Fibroblast of skin of scalp (primary cell): ENCODE results near the gene FRMD4A.
A peak's percentile ranks its signal among the peaks of the same experiment; 100 is the strongest.
"Not testable (repeated sequence)": the region's sequence is repeated elsewhere in the genome, so short reads cannot be mapped to it uniquely, and the experiment has no call there.

ENCODE experiments used
- DNase-seq: peaks from one replicate; pipeline ENCODE4 v3.0.0-alpha.2; 2013

Gene FRMD4A

DNA sequence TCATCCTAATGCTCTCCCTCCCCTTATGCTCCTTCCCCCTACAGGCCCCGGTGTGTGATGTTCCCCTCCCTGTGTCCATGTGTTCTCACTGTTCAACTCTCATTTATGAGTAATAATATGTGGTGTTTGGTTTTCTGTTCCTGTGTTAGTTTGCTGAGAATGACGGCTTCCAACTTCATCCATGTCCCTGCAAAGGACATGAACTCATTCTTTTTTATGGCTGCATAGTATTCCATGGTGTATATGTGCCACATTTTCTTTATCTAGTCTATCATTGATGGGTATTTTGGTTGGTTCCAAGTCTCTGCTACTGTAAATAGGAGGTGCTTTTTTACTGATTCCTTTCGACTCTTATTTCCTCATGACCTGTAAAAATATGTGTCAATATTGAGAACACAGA is 92.1 kb downstream of the FRMD4A start:
- DNase-seq, result not testable (repeated sequence)

DNA sequence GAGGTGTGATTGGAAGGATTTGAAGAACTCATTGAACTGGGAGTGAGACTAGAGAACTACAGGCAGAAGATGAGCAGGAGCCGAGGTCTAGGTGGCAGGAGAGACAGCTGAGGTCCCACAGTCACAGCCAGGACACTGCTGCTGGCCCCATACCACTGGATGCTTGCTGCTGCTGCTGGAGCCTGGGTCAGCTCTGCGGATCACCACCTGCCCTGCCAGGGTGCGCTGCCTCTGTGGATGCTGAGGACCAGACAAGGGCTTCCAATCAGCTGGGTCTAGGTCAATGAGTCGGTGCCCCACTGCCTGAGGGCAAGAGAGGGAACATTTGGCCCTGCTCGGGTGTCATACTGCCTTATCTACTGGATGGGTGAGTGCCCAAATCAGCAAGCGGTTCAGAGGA is 94.4 kb downstream of the FRMD4A start:
- DNase-seq, result no peak

GRCh38 chr10:14235566-14236195 is 95.0 kb downstream of the FRMD4A start:
- no peak for DNase-seq

GRCh38 chr10:14233566-14233965 is 97.2 kb downstream of the FRMD4A start:
- DNase-seq, result no peak

GRCh38 chr10:14228798-14229197 is 101.9 kb downstream of the FRMD4A start:
- DNase-seq, result not testable (repeated sequence)

DNA sequence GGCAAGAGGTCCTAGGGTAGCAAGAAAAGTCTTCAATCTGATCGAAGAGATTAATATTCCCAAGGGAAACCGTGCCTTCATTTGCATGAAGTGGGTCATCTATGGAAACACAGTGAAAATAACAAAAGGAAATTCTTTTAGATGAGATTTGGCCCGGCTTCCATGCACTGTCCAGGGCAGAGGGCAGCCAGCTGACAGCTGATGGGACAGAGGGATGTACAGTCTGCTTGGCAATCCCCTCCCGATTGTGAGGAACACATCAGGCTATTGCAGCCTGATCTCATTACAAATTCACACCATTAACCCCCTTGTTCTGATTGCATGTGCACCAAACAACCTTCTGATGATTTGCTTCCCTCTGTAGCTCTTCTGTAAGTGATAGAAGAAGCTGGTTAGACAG is 105.3 kb downstream of the FRMD4A start:
- DNase-seq, result no peak

GRCh38 chr10:14220026-14220425 is 110.7 kb downstream of the FRMD4A start:
- DNase-seq, result no peak

DNA sequence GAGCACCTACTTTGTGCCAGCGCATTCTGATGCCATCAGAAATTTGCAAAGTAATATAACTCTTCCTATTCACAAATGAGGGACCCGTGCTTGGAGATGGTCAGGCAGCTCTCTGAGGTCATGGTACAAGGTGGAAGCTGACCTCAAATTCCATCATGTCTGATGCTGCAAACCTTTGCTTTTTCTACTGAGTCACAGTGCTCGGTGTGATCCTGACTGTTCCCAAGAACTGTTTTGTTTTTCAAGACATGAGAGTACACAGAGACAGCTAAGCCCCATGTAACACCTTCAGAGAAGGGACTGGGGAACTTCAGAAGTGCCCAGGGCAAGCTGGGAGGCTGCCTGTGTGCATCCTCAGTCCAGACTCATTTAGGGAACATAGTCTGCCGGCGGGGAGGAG is 111.3 kb downstream of the FRMD4A start:
- no peak for DNase-seq

- no peak for DNase-seq
Measured at GRCh38 chr10:14215641-14216040, 115.1 kb downstream of the FRMD4A start.

DNA sequence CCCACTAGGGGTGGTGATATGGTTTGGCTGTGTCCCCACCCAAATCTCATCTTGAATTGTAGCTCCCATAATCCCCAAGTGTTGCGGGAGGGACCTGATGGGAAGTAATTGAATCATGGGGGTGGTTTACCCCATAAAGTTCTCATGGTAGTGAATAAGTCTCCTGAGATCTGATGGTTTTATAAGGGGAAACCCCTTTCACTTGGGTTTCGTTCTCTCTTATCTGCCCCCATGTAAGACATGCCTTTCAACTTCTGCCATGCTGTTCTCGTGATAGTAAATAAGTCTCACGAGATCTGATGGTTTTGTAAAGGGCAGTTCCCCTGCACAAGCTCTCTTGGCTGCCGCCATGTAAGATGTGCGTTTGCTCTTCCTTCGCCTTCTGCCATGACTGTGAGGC is 117.0 kb downstream of the FRMD4A start:
- DNase-seq, result not testable (repeated sequence)

- no peak for DNase-seq
Measured at GRCh38 chr10:14211610-14212009, 119.1 kb downstream of the FRMD4A start.

GRCh38 chr10:14208231-14208630 is 122.5 kb downstream of the FRMD4A start:
- no peak for DNase-seq

- DNase-seq, result no peak
Measured at GRCh38 chr10:14205233-14205632, 125.5 kb downstream of the FRMD4A start.

GRCh38 chr10:14200698-14201544 is 129.8 kb downstream of the FRMD4A start:
- peak; percentile 9 for DNase-seq

DNA sequence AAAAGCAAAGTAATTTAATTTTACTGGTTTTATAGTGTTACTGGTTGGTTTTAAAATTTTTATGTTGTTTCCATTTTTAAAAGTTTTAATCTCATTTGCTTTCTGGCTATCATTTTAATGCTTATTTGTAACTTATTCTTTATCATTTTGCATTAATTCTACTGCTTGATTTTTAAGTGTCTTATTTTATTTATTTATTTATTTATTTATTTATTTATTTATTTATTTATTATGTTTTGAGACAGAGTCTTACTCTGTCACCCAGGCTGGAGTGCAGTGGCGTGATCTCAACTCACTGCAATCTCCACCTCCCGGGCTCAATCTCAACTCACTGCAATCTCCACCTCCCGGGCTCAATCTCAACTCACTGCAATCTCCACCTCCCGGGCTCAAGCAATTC is 131.6 kb downstream of the FRMD4A start:
- not testable (repeated sequence) for DNase-seq

DNA sequence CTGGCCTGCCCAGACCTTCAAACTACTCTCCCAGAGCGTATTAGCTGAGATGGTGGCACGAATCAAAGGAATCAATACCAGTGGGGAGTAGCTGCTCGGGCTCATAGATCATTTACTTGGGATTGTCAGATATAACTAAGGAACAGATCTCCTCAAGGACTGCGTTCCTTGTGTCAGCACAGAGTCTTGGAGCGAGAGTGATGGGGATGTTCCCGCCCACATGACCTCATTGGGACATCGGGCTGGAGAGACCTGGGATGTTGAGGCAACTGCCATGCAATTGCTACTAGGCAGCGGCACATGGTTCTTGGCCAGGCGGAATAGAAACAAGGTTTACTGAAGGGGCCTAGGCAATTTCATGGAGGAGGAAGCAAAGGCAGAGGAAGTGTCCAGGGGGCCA is 132.6 kb downstream of the FRMD4A start:
- DNase-seq, result no peak

DNA sequence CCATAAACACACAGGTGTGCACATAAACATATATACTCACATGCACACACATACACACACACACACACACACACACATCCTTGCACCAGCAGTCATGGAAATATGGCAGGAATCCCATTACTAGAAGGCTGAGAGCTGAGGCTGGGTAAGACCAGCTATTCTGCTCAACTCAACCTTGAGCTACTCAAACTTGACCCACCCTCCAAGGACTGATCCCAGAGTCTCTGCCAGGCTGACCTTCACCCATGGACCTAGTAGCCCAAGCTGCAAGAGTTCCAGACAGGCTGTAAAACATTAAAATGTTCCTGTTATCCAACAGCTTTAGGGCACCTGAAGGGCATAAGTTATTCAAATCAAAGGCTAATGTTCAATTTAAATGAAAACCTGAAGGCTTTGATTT is 134.6 kb downstream of the FRMD4A start:
- no peak for DNase-seq

- DNase-seq, result no peak
Measured at GRCh38 chr10:14195433-14195832, 135.3 kb downstream of the FRMD4A start.

GRCh38 chr10:14192746-14193145 is 138.0 kb downstream of the FRMD4A start:
- no peak for DNase-seq

DNA sequence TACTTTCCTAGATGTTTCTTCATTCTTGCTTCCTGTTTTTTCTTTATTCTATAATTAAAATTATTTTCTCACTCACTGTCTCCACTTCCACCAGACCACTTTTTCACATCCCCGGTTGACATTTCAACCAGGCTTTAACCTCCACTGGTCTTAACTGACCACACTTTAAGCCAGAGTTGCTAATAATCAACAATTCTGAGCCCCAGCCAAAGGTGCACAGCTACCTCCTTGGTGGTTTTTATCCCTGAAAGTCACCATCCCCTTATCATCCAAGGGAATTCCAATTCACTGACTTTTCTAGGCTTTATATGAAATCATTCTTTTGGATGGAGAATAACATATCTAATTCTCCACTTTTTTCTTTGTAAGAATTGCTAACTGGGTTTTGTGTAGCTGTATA is 138.9 kb downstream of the FRMD4A start:
- no peak for DNase-seq

DNA sequence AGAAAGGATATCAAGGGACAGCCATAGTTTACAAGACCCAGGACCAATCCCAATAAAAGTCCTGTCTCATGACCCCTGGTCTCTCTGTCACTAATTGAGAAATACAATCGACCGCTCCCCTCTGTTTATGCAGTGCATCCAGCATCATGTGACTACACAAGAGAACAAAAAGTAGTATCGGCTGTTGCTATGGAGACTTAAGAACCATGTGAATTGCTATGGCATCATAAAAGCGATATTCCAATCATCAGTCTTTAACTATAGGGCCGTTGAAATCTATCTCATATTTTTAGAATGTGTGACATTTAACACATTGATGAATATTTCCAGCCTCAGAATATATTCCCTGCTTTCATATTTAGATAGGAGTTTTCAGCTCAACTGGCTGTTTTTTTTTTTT is 139.3 kb downstream of the FRMD4A start:
- DNase-seq, result no peak

DNA sequence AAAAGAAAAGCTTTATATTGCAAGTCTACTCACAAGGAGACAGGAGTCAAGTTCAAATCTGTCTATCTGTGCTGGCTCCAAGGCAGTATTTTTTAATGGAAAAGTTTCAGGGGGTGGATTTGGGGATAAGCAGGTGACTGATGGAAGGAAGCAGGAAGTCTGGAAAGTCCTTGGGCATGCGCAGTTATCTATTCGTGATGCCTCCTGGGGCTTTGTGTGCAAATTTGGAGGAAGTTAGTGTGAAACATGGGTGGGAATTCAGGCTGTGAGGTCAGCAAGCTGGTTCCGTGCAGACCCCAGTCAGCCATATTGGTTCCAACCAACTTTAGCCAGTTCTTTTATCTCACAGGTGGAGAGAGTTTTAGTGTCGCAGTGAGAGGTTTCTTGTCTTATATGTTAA is 140.0 kb downstream of the FRMD4A start:
- no peak for DNase-seq

GRCh38 chr10:14186245-14186644 is 144.5 kb downstream of the FRMD4A start:
- DNase-seq, result peak; percentile 17

- DNase-seq, result peak; percentile 86
Measured at GRCh38 chr10:14185316-14186045, 145.2 kb downstream of the FRMD4A start.
